Kidney glomerular epithelial cell (primary cell): ENCODE data around the gene MMD2.

ENCODE experiments used
- DNase-seq: peaks from one replicate; lab custom pipeline; 2025; lab: John Stamatoyannopoulos, UW

MMD2 gene

GRCh38 chr7:4957847-4958476, 1.0 kb downstream of the MMD2 start:
- no peak for DNase-seq

- no peak for DNase-seq
These were observed 6.9 kb downstream of the MMD2 start for GRCh38 chr7:4951903-4952636.

- no peak for DNase-seq
These were observed 7.7 kb downstream of the MMD2 start for GRCh38 chr7:4951304-4951703.

- DNase-seq: no peak
These were observed 10.6 kb downstream of the MMD2 start for GRCh38 chr7:4948402-4948801.

GRCh38 chr7:4945949-4946348, 13.0 kb downstream of the MMD2 start:
- DNase-seq: no peak

- no peak for DNase-seq
These were observed 14.0 kb downstream of the MMD2 start for GRCh38 chr7:4944939-4945338.

- DNase-seq: no peak
These were observed 15.7 kb downstream of the MMD2 start for GRCh38 chr7:4943297-4943696.

GRCh38 chr7:4939971-4940728, 18.8 kb downstream of the MMD2 start:
- no peak for DNase-seq

- no peak for DNase-seq
These were observed 21.6 kb downstream of the MMD2 start for GRCh38 chr7:4937411-4937810.

GRCh38 chr7:4934419-4935025, 24.5 kb downstream of the MMD2 start:
- no peak for DNase-seq

- no peak for DNase-seq
These were observed 27.0 kb downstream of the MMD2 start for GRCh38 chr7:4931943-4932342.

- no peak for DNase-seq
These were observed 30.0 kb downstream of the MMD2 start for GRCh38 chr7:4929005-4929404.

GRCh38 chr7:4928445-4928844, 30.5 kb downstream of the MMD2 start:
- DNase-seq: no peak

- DNase-seq: no peak
These were observed 38.8 kb downstream of the MMD2 start for GRCh38 chr7:4919969-4920766.

GRCh38 chr7:4916113-4916512, 42.9 kb downstream of the MMD2 start:
- no peak for DNase-seq

GRCh38 chr7:4911111-4911828, 47.7 kb downstream of the MMD2 start:
- DNase-seq: no peak

- DNase-seq: no peak
These were observed 52.3 kb downstream of the MMD2 start for GRCh38 chr7:4906682-4907081.

- no peak for DNase-seq
These were observed 53.8 kb downstream of the MMD2 start for GRCh38 chr7:4905171-4905570.

GRCh38 chr7:4904346-4904745, 54.6 kb downstream of the MMD2 start:
- DNase-seq: no peak

- no peak for DNase-seq
These were observed 63.2 kb downstream of the MMD2 start for GRCh38 chr7:4895766-4896165.

GRCh38 chr7:4894482-4894881, 64.5 kb downstream of the MMD2 start:
- no peak for DNase-seq
